Measurements from ENCODE around the gene ATF7IP2.

DNA sequence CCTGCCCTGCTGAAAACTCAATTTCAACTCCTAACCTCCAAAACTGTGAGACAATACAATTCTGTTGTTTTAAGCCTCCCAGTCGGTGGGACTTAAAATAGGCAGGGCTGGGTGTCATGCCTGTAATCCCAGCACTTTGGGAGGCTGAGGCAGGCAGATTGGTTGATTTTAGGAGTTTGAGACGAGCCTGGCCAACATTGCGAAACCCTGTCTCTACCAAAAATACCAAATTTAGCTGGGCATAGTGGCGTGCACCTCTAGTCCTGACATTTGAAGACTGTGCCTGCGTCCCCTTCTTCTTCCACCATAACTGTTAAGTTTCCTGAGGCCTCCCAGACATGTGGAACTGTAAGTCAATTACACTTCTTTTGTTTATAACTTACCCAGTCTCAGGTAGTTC, 36.0 kb upstream of the ATF7IP2 start:
- TF ChIP-seq, protein P1, sequence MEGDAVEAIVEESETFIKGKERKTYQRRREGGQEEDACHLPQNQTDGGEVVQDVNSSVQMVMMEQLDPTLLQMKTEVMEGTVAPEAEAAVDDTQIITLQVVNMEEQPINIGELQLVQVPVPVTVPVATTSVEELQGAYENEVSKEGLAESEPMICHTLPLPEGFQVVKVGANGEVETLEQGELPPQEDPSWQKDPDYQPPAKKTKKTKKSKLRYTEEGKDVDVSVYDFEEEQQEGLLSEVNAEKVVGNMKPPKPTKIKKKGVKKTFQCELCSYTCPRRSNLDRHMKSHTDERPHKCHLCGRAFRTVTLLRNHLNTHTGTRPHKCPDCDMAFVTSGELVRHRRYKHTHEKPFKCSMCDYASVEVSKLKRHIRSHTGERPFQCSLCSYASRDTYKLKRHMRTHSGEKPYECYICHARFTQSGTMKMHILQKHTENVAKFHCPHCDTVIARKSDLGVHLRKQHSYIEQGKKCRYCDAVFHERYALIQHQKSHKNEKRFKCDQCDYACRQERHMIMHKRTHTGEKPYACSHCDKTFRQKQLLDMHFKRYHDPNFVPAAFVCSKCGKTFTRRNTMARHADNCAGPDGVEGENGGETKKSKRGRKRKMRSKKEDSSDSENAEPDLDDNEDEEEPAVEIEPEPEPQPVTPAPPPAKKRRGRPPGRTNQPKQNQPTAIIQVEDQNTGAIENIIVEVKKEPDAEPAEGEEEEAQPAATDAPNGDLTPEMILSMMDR (IDR thresholded peaks at IDR 0.05), result no peak
- TF ChIP-seq POLR2A (IDR thresholded peaks at IDR 0.05) (no peak), POLR2AphosphoS5 (IDR thresholded peaks at IDR 0.05) (no peak)

All from breast epithelium (tissue), 3 donors.